Endothelial cell of umbilical vein (primary cell): ENCODE results near the gene P2RY11. TPM values are rescaled to one million over a fixed set of nuclear protein-coding genes. Genes with fewer than 3 reads are reported as not detected.

ENCODE experiments used
- BruUV-seq: library from RNA; stranded (reverse); fragments of 400-500 nt; replicated peaks from 2 replicates; lab custom pipeline; 2021; lab: Mats Ljungman, UMichigan
- CTCF ChIA-PET: fragments of 300-600, 350-600 bp; sonication (Branson Sonifier 250); formaldehyde crosslinking; loops from one replicate; lab custom pipeline; 2021; ENCODE audit warnings: antibody characterized with exemption, inconsistent platforms; lab: Charles Lee
- POLR2A ChIA-PET: fragments of 300-600, 350-600 bp; sonication (Branson Sonifier 250); formaldehyde crosslinking; loops from one replicate; lab custom pipeline; 2021; ENCODE audit warnings: antibody characterized with exemption, inconsistent platforms; lab: Charles Lee
- DNase-seq: peaks from one replicate; pipeline ENCODE4 v3.0.0-alpha.2; 2011; ENCODE audit warnings: low read depth, low spot score
- FAIRE-seq: peaks from 2 replicates; lab custom pipeline; 2011; peaks lifted over from hg19 to GRCh38; lab: Jason Lieb, UNC
- H2AFZ ChIP-seq: 2 replicates; pipeline ENCODE4 v1.6.0; 2012; ENCODE audit warnings: low read depth, low read length, control low read depth, inconsistent platforms
- H3K27ac ChIP-seq: 2 replicates; pipeline ENCODE4 v1.5.1; 2011; ENCODE audit warnings: low read depth, mild to moderate bottlenecking, control low read depth, low read length, moderate library complexity; ENCODE audit not compliant: insufficient read depth
- H3K27me3 ChIP-seq, 2 experiments: 2 replicates each; pipeline versions ENCODE4 v1.6.0 to v1.6.1; 2011; ENCODE audit warnings: low read length in 2 of 2, mixed read lengths in 1 of 2; ENCODE audit not compliant: control insufficient read depth in 2 of 2, insufficient read depth in 2 of 2
- H3K36me3 ChIP-seq, 2 experiments: 2 replicates in 1 of 2; 3 replicates in 1 of 2; pipeline ENCODE4 v1.5.1; 2011; ENCODE audit warnings: low read length in 2 of 2, mild to moderate bottlenecking in 1 of 2, moderate library complexity in 1 of 2; ENCODE audit not compliant: control insufficient read depth in 2 of 2, insufficient read depth in 2 of 2; ENCODE audit errors: extremely low read depth in 1 of 2
- H3K4me1 ChIP-seq: 3 replicates; pipeline ENCODE4 v1.5.1; 2011; ENCODE audit warnings: mild to moderate bottlenecking, low read length; ENCODE audit not compliant: control insufficient read depth, insufficient read depth; ENCODE audit errors: extremely low read depth
- H3K4me2 ChIP-seq: 2 replicates; pipeline ENCODE4 v1.6.1; 2011; ENCODE audit warnings: low read length, control low read depth, mixed read lengths; ENCODE audit not compliant: insufficient read depth
- H3K4me3 ChIP-seq, 3 experiments: fragments of 200-600 bp in 1 of 3; sonication (generic), shearing (Covaris generic) in 1 of 3; replicated peaks in 1 of 3; 2 replicates each; pipeline ENCODE4 v1.5.1; 2011 to 2016; ENCODE audit warnings: control low read depth in 3 of 3, low read length in 3 of 3, mild to moderate bottlenecking in 2 of 3, inconsistent platforms in 1 of 3, low read depth in 1 of 3, moderate library complexity in 1 of 3; ENCODE audit not compliant: insufficient read depth in 1 of 3
- H3K79me2 ChIP-seq: 2 replicates; pipeline ENCODE4 v1.6.0; 2012; ENCODE audit warnings: low read length, inconsistent platforms; ENCODE audit not compliant: control insufficient read depth, insufficient read depth
- H3K9ac ChIP-seq: replicated peaks from 2 replicates; pipeline ENCODE3; 2011; ENCODE audit warnings: low read length, control low read depth; ENCODE audit not compliant: insufficient read depth; ENCODE audit errors: extremely low read depth
- H3K9me1 ChIP-seq: replicated peaks from 3 replicates; pipeline ENCODE4 v1.6.0; 2011; ENCODE audit warnings: mild to moderate bottlenecking, low read length; ENCODE audit not compliant: control insufficient read depth, insufficient read depth; ENCODE audit errors: extremely low read depth
- H3K9me3 ChIP-seq: replicated peaks from 2 replicates; pipeline ENCODE4 v1.5.1; 2012; ENCODE audit warnings: low read length, inconsistent platforms; ENCODE audit not compliant: control insufficient read depth, insufficient read depth
- H4K20me1 ChIP-seq: replicated peaks from 2 replicates; pipeline ENCODE3; 2011; ENCODE audit warnings: mild to moderate bottlenecking, low read length; ENCODE audit not compliant: control insufficient read depth, insufficient read depth; ENCODE audit errors: extremely low read depth
- CTCF ChIP-seq, 2 donors: IDR thresholded peaks; 1 replicate in 1 of 2; 2 replicates in 1 of 2; pipeline ENCODE4 v1.5.1; 2011; ENCODE audit warnings: low read length in 2 of 2, mild to moderate bottlenecking in 2 of 2, moderate library complexity in 2 of 2, control low read depth in 1 of 2, inconsistent platforms in 1 of 2, low read depth in 1 of 2; ENCODE audit not compliant: insufficient read depth in 1 of 2; ENCODE audit errors: extremely low read depth in 1 of 2
- EZH2 ChIP-seq: IDR thresholded peaks from 2 replicates; pipeline ENCODE4 v1.6.1; 2012; ENCODE audit warnings: borderline replicate concordance, low read depth, mild to moderate bottlenecking, moderate library complexity, low read length, inconsistent platforms; ENCODE audit not compliant: severe bottlenecking
- FOS ChIP-seq: IDR thresholded peaks from 2 replicates; pipeline ENCODE4 v1.6.1; 2011; ENCODE audit warnings: mild to moderate bottlenecking, low read length, moderate library complexity, borderline replicate concordance; ENCODE audit not compliant: insufficient read depth
- GATA2 ChIP-seq: IDR thresholded peaks from 2 replicates; pipeline ENCODE4 v1.7.0; 2011; ENCODE audit warnings: low read depth, mild to moderate bottlenecking, moderate library complexity, mixed read lengths, low read length; ENCODE audit not compliant: insufficient read length, insufficient read depth
- JUN ChIP-seq: IDR thresholded peaks from 2 replicates; pipeline ENCODE4 v1.6.1; 2011; ENCODE audit warnings: borderline replicate concordance, low read depth; ENCODE audit not compliant: insufficient read length, insufficient read depth
- MAX ChIP-seq: IDR thresholded peaks from 2 replicates; pipeline ENCODE4 v1.6.1; 2011; ENCODE audit not compliant: insufficient read depth, insufficient read length
- MYC ChIP-seq: IDR thresholded peaks from one replicate; pipeline ENCODE4 v1.6.1; 2011; ENCODE audit warnings: mild to moderate bottlenecking, low read depth, low read length
- POLR2A ChIP-seq: IDR thresholded peaks from 2 replicates; pipeline ENCODE4 v1.6.1; 2012; ENCODE audit warnings: low read depth, mild to moderate bottlenecking, control low read depth, low read length
- POLR2AphosphoS5 ChIP-seq: IDR thresholded peaks from 2 replicates; pipeline ENCODE4 v1.6.1; 2012; ENCODE audit warnings: low read depth, mild to moderate bottlenecking, control low read depth, low read length, moderate library complexity; ENCODE audit not compliant: insufficient read depth
- dilution Hi-C: fragments of 300-500 bp; cut with MboI; formaldehyde crosslinking; loops from one replicate; pipeline ENCODE4 v1.15.0; 2019; ENCODE audit warnings: low sequenced_read_pairs; ENCODE audit not compliant: extremely low pct_ligation_motif_present
- intact Hi-C: fragments of 100-400 bp; cut with micrococcal nuclease; formaldehyde crosslinking; loops from one replicate; pipeline ENCODE4 v1.10.0; 2022
- polyA plus RNA-seq, 4 experiments: library from polyadenylated mRNA; depleted of rRNA in 3 of 4; stranded (reverse) in 3 of 4; unstranded in 1 of 4; fragments of >200 nt; gene quantifications; 2 replicates each; pipeline versions ENCODE4 v1.2.1 to v1.2.3, GENCODE V29; 2011 to 2012; ENCODE audit warnings: missing spikeins in 1 of 4
- total RNA-seq: library from RNA; stranded (reverse); gene quantifications from 2 replicates; pipeline ENCODE4 v1.2.3, GENCODE V29; 2021

Gene P2RY11
- total and polyA plus RNA-seq, 2 donors (not counting 3 experiments of a cell fraction or from before 2014, with no cell fraction given): 3.6 to 14.6 TPM

GRCh38 chr19:10133596-10133995 is 22.1 kb downstream of the P2RY11 start:
- FAIRE-seq: no peak
- POLR2A ChIA-PET: no interaction called here

More at GRCh38 chr19:10133596-10133995, 22.1 kb downstream of the P2RY11 start:
- Histone ChIP-seq H3K36me3 (peaks cover 6 to 40% of the 10 kb centered on the region in 2 experiments), H3K9me3 (no peaks in the 10 kb centered on the region), H3K9me1 (no peaks in the 10 kb centered on the region), H4K20me1 (no peaks in the 10 kb centered on the region), H3K9ac (no peak overlapping the region), H3K4me3 (no peak overlapping the region), H3K27me3 (no peaks in the 10 kb centered on the region), H3K4me2 (no peak overlapping the region), H2AFZ (no peak overlapping the region), H3K79me2 (no peaks in the 10 kb centered on the region), H3K4me1 (no peaks in the 10 kb centered on the region), H3K27ac (no peak overlapping the region)
- TF ChIP-seq JUN (no peak), POLR2A (no peak), CTCF (IDR thresholded peaks at IDR 0.05; ENCODE audit: extremely low read depth in 1 of 2, insufficient read depth in 1 of 2, low read depth in 1 of 2, low read length in 2 of 2) (no peak), MAX (no peak), POLR2AphosphoS5 (no peak), EZH2 (no peak), MYC (no peak), FOS (no peak), GATA2 (no peak)
- intact Hi-C loops: no loop called here
- dilution Hi-C loops: no loop called here
- CTCF ChIA-PET: interaction anchor here (1.5 kb wide), 1 partner anchor 13 kb away, joined by 5 read pairs; no protein-coding TSS in a partner anchor
- BruUV-seq: no TSS peak
- no peak for DNase-seq
